Right renal pelvis (tissue), 4 donors: ENCODE data around the gene COIL. TPM values are rescaled to one million over a fixed set of nuclear protein-coding genes. Genes with fewer than 3 reads are reported as not detected.
"Not testable (repeated sequence)": the region's sequence is repeated elsewhere in the genome, so short reads cannot be mapped to it uniquely, and the experiment has no call there.

Experiments
- DNase-seq, 4 donors: peaks; one replicate each; pipeline ENCODE4 v3.0.0-alpha.2; 2013; ENCODE audit warnings: low read depth in 4 of 4, low spot score in 3 of 4, missing footprints in 1 of 4
- polyA plus RNA-seq, 4 donors: library from polyadenylated mRNA; unstranded; fragments of 120-200 nt; gene quantifications; one replicate each; pipeline ENCODE4 v1.2.1, GENCODE V29; 2013; ENCODE audit not compliant: insufficient read length in 4 of 4

Gene COIL
- polyA plus RNA-seq, 4 donors, result 27.8 to 35.9 (median 33.9) TPM

GRCh38 chr17:56979091-56979480 lies 18.2 kb upstream of the COIL start:
- no peak for DNase-seq

DNA sequence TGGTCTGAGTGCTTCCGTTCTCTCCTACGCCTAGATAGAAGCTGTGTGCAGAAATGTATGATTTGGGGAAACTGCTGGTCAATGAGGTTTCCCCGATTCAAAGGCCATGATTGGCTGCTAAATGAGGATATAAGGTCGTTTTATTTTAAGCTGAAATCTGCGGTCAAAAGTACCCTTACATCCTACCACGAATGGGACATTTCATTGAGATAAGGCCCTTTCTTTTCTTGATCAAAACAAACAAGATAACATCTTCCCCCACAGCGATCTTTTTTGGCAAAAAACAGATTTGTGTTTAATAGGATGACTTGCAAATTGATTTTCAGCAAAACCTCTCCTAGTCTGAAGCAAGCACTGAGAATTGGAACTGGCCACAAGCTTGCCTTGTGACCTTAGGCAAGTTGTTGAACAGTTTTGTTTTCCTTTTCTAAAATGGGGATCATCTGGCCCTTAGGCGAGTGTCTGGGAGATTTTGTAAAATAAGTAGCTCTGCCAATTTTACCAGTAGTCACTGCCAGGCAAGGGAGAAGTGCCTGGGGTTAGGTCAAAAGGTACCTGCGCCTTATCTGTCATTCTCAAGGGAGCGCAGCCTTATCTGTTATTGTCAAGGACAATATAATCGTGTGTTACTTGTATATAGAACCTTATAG lies 17.7 kb upstream of the COIL start:
- no peak for DNase-seq

GRCh38 chr17:56977673-56978395 lies 17.0 kb upstream of the COIL start, which contains the start of gene SCPEP1:
TSS of gene SCPEP1 (plus strand) at chr17:56978131. CDS start at chr17:56978160, 29 bp downstream.
- DNase-seq, result peak; percentile 44 to 52 (median 44)

- no peak for DNase-seq
Measured at GRCh38 chr17:56976941-56977608, 16.2 kb upstream of the COIL start.

DNA sequence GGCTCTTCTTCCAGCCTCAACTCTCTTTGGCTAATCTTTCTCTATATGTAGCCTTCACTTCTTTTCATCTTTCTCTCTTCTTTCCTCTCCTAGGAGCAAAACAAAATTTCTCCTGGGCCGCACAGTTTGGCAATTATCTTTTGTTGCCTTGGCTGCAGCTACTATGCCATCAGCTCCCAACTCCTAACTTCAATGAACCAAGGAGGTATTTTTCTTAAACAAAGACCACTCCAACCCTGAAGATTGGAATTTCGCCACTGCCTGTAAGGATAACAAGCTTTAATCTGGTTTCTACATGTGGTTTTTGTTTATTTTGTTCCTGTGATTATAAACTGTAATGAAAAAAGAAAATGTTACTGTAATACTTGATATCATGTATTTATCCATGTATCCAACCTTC lies 14.8 kb upstream of the COIL start:
- DNase-seq, result no peak

DNA sequence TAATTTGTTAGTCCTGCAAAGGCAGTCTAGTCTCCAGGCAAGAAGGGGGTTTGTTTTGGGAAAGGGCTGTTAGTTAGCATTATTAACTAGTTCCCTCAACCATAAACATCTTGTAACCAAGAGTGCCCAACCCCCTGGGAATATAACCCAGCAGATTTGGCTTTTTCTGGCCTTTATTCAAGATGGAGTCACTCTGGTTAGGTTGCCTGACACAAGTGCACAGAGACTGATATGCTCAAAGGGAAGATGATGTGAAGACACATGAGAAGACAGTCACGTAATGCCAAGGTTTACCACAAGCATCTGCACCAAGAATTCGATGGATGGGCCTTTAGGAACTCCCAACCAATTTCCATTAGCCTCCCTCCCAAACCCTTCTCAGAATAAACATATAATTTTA lies 13.2 kb upstream of the COIL start:
- DNase-seq, result no peak

DNA sequence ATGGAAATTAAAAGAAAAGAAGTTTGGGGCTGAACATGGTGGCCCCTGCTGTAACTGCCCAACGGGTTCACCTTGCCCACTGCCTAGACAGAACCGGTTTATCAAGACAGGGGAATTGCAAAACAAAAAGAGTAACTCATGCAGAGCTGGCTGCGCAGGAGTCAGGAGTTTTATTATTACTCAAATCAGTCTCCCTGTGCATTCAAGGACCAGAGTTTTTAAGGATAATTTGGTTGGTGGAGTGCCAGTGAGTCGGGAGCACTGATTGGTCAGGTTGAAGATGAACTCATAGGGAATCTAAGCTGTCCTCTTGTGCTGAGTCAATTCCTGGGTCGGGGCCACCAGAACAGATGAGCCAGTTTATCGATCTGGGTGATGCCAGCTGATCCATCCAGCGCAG lies 12.7 kb upstream of the COIL start:
- DNase-seq, result no peak

DNA sequence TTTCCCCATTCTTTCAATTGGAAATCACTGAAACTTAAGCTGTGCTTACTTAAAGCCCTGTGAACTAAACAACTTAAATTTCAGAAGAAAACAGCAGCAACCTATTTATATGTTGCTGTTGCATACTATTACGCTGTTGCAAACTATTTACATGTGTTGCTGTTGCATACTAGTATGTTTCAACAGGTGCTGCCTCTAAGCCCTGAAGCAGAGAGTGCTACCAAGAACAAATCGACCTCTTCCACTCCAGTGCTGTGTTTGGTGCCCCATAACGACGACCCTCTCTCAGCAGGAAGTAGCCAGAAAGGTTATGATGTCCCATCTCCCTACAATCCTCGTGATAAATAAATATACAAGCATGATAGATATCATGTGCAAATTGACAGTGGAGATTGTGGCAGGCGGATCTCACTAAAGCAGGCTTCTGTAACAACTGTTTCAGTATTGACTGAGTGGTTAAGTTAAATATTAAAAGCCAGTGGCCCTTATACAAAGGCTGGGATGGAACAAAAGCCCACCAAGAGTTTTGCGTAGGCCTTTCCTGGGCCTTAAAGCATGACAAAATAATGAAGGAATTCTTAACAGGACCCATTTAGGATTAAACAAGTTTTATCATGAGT lies 11.4 kb upstream of the COIL start:
- no peak for DNase-seq

- no peak for DNase-seq
Measured at GRCh38 chr17:56970974-56971373, 10.1 kb upstream of the COIL start.

DNA sequence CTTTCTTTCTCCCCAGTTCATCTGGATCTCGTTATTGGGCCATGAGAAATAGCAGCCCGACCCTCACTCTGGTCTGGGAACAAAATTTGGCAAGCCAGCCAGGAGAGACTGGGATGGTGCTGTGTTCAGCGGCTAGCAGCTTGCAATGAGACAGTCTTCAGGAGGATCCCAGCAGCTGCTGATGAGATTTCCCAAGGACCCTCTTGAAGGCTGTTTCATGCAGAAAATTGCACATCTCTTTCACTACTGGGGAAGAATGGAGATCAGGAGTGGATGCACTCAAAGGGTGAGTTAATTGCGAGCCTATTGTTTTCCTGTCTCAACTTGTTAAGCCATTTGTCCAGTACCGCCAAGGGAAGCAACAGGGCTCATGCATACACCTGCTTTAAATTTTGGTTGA lies 5.5 kb upstream of the COIL start:
- no peak for DNase-seq

DNA sequence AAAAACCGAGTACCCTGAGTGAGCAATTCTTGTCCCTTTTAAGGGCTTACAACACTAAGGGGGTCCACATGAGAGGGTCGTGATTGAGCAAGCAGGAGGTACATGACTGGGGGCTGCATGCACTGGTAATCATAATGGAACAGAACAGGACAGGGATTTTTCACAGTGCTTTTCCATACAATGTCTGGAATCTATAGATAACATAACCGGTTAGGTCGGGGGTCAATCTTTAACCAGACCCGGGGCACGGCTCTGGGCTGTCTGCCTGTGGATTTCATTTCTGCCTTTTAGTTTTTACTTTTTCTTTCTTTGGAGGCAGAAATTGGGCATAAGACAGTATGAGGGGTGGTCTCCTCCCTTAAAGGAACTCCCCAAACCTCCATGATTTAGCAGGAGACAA lies 4.8 kb upstream of the COIL start:
- DNase-seq, result not testable (repeated sequence)

DNA sequence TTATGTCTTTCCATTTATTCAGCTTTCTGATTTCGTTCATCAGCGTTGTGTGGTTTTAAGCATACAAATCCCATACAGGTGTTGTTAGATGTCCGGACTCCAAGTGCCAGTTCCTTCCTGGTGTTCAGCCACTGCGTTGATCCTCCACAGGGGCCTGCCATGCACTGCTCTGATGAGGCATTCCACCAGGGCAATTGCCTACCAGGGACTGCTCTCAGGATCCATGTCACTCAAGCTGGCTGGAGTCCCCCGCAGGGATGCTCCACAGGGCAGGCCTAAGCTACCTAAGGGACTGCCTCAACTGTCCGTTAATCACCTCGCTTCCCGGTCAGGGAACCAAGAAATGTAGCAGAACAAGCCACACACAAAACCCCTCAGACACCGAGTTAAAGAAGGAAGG lies 4.4 kb upstream of the COIL start:
- DNase-seq, result not testable (repeated sequence)

DNA sequence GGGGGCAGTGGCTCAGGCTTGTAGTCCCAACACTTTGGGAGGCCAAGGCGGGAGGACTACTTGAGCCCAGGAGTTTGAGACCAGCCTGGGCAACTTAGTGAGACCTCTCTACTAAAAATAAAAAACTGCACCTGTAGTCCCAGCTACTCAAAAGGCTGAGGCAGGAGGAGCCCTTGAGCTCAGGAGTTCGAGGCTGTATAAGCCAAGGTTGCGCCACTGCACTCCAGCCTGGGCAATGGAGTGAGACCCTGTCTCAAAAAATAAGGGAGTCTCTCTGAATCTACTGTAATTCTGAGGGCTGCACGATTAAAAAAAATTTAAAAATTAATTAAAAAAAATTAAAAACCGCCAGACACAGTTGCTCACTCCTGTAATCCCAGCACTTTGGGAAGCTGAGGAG lies 3.9 kb downstream of the COIL start:
- DNase-seq, result no peak

DNA sequence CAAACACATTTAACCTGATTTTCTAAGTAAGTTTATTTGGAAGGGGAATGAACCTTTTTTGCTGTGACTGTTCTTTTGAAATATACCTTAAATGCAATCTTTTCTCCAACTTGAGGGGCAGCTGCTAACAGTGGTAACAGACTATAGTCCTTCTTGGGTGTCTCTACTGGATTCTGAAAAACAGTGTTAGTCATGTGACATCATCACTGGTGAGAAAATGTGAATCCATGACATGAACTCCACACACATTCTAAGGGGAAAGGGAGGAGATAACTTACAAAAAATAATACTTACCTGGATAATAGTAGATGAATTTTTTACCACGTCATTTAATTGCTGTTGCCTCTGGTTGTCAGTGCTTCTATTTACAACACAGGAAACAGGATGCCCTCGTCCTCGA lies 11.3 kb downstream of the COIL start:
- no peak for DNase-seq

DNA sequence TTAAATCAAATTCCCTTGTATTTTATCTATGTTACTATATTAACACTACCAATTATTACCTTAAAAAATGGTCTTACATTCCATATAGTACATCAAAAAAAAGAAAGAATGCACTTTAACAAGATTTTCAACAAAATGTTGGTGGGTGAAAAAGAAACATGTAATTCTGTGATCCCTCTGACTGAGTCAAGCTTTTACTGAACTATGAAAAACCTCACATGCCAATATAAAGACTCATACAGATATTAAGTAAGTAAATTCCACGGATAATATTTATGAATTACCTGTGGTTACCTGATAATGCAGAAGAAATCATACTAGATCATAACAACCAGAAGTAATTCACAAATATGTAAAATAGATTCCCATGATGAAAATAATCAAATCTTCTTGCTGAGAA lies 12.4 kb downstream of the COIL start:
- no peak for DNase-seq

GRCh38 chr17:56947741-56948140 lies 13.1 kb downstream of the COIL start:
- DNase-seq, result no peak

GRCh38 chr17:56945938-56946505 lies 14.8 kb downstream of the COIL start:
- DNase-seq, result no peak

DNA sequence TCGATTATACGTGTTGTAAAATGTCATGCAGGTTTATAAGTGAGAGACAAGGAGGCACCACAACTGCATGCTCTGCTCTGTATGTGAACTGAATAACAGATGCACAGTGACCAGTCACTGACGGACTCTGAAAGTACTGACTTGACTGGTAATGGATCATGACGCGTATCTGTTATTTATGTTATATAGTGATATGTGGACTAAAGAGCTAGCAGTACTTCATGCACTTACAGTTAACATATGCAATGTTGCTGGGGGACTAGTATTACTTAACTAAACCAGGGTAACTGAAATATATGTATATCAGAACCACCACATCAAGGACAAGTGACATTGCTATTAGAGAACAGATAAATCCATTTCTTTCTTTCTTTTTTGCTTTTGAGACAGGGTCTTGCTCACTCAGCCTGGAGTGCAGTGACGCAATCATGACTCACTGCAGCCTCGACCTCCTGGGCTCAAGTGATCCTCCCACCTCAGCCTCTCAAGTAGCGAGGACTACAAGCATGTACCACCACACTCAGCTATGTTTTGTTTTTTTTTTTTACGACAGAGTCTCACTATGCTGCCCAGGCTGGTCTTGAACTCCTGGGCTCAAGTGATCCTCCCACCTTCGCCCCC lies 17.2 kb downstream of the COIL start:
- DNase-seq, result no peak

GRCh38 chr17:56939869-56940484 lies 20.9 kb downstream of the COIL start:
- DNase-seq, result peak; percentile 15 to 49 (median 44)

DNA sequence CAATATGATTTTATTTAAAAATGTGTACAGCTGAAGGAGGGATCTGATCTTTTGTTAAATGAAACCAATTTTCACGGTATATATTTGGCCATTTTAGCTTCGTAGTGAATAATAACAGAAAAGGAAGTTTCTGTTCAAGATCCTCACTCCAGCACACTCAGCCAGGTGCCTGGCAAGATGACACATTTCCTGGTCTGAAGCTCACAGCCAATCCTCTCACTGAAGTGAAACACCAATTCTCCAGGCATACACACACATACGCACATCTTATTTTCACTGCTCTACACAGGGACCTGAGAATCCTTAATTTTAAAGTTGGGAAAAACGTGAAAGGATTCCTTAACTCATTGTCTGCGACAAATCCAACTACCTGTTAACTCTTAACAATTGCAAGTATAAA lies 22.6 kb downstream of the COIL start:
- not testable (repeated sequence) for DNase-seq
